Breast epithelium (tissue), 3 donors: ENCODE data around the gene CDH3.

Source experiments
- POLR2A ChIP-seq: fragments of 450-650 bp; IDR thresholded peaks from one replicate; pipeline ENCODE4 v1.6.1; 2016; ENCODE audit warnings: antibody characterized with exemption, mild to moderate bottlenecking, moderate library complexity
- POLR2AphosphoS5 ChIP-seq, 3 donors: sonication (generic); formaldehyde crosslinking; IDR thresholded peaks; one replicate each; pipeline ENCODE4 v1.6.1; 2017; ENCODE audit warnings: antibody characterized with exemption in 3 of 3
- TF ChIP-seq, protein P1 (sequence below), 3 donors: fragments of 450-650 bp; IDR thresholded peaks; one replicate each; pipeline ENCODE4 v1.5.1; 2016 to 2017; ENCODE audit warnings: antibody characterized with exemption in 3 of 3, mild to moderate bottlenecking in 3 of 3, moderate library complexity in 3 of 3

DNA sequence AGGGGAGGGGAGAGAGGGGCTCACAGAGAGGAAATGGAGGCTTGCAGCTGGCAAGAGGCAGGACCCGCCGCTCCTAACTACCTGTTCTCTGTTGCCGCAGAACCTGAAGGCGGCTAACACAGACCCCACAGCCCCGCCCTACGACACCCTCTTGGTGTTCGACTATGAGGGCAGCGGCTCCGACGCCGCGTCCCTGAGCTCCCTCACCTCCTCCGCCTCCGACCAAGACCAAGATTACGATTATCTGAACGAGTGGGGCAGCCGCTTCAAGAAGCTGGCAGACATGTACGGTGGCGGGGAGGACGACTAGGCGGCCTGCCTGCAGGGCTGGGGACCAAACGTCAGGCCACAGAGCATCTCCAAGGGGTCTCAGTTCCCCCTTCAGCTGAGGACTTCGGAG, 53.0 kb downstream of the CDH3 start:
- TF ChIP-seq, protein P1, sequence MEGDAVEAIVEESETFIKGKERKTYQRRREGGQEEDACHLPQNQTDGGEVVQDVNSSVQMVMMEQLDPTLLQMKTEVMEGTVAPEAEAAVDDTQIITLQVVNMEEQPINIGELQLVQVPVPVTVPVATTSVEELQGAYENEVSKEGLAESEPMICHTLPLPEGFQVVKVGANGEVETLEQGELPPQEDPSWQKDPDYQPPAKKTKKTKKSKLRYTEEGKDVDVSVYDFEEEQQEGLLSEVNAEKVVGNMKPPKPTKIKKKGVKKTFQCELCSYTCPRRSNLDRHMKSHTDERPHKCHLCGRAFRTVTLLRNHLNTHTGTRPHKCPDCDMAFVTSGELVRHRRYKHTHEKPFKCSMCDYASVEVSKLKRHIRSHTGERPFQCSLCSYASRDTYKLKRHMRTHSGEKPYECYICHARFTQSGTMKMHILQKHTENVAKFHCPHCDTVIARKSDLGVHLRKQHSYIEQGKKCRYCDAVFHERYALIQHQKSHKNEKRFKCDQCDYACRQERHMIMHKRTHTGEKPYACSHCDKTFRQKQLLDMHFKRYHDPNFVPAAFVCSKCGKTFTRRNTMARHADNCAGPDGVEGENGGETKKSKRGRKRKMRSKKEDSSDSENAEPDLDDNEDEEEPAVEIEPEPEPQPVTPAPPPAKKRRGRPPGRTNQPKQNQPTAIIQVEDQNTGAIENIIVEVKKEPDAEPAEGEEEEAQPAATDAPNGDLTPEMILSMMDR (IDR thresholded peaks at IDR 0.05), result no peak
- TF ChIP-seq POLR2A (no peak), POLR2AphosphoS5 (IDR thresholded peaks at IDR 0.05) (no peak)
